BJ (cell line): ENCODE results near the gene NFATC3. TPM values are rescaled to one million over a fixed set of nuclear protein-coding genes. Genes with fewer than 3 reads are reported as not detected.

Experiments used
- CTCF ChIA-PET: fragments of 350-600 bp; formaldehyde crosslinking; extraction: SDS; loops from one replicate; lab custom pipeline; 2021; ENCODE audit warnings: antibody characterized with exemption, inconsistent platforms; lab: Yijun Ruan, JAX
- POLR2A ChIA-PET: fragments of 300-600 bp; sonication (Branson Sonifier 250); formaldehyde crosslinking; extraction: SDS; loops from one replicate; lab custom pipeline; 2021; ENCODE audit warnings: antibody characterized with exemption; lab: Charles Lee
- DNase-seq: peaks from one replicate; pipeline ENCODE4 v3.0.0-alpha.2; 2011; ENCODE audit warnings: low read depth
- H3K27me3 ChIP-seq: 2 replicates; pipeline ENCODE4 v1.6.0; 2011; ENCODE audit warnings: low read length; ENCODE audit not compliant: control insufficient read depth, insufficient read depth
- H3K36me3 ChIP-seq: 2 replicates; pipeline ENCODE4 v1.5.1; 2011; ENCODE audit warnings: low read length; ENCODE audit not compliant: control insufficient read depth, insufficient read depth
- H3K4me3 ChIP-seq: 2 replicates; pipeline ENCODE4 v1.5.1; 2011; ENCODE audit warnings: low read depth, mild to moderate bottlenecking, control low read depth, low read length
- polyA plus RNA-seq: library from polyadenylated mRNA; depleted of rRNA; stranded (reverse); fragments of >200 nt; gene quantifications from 2 replicates; pipeline ENCODE4 v1.2.3, GENCODE V29; 2011; rRNA removed
- small RNA-seq: library from RNA; depleted of rRNA; stranded (forward); fragments of <200 nt; gene quantifications from one replicate; pipeline ENCODE3, GENCODE V24; 2012; ENCODE audit warnings: low replicate concordance, low read depth; ENCODE audit not compliant: insufficient read length
- TF ChIP-seq, protein P1 (sequence below): IDR thresholded peaks from 2 replicates; pipeline ENCODE4 v1.5.1; 2011; ENCODE audit warnings: low read depth, mild to moderate bottlenecking, control low read depth, inconsistent platforms, low read length, moderate library complexity; ENCODE audit not compliant: insufficient read depth

NFATC3 gene
- polyA plus RNA-seq, 1 experiment, result 10.5 TPM

GRCh38 chr16:68275611-68276191 lies 190.5 kb downstream of the NFATC3 start:
- ChIA-PET CTCF (interaction anchor here (0.6 to 1.4 kb wide), 2 partner anchors 13 to 14 kb away, joined by 3 to 4 read pairs; no protein-coding TSS in a partner anchor), POLR2A (no interaction called here)

DNA sequence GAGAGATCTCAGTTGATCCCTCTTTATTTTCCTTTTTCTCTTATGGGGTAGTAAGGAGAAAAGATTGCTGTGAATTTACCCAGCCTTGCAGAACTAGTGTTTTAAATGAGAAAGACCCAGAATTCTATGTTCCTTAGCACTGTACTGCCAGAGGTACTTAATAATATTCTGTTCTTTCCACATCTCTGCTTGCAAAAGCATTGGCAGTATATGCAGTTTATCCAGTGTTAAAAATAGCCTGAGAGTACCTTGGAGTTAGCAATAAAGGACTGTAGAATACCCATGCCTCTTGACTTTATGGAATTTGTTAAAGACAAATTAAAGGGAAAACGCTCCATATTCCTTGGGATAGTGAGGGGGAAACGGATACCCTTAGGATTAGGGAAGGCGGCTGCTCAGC lies 191.1 kb downstream of the NFATC3 start:
- no peak overlapping the region for H3K4me3 ChIP-seq
- ChIA-PET CTCF (interaction anchor here (1.4 kb wide), 1 partner anchor 14 kb away, joined by 4 read pairs; no protein-coding TSS in a partner anchor), POLR2A (no interaction called here)
- H3K36me3 ChIP-seq, result peaks cover 8% of the 10 kb centered on the region
- TF ChIP-seq, protein P1, sequence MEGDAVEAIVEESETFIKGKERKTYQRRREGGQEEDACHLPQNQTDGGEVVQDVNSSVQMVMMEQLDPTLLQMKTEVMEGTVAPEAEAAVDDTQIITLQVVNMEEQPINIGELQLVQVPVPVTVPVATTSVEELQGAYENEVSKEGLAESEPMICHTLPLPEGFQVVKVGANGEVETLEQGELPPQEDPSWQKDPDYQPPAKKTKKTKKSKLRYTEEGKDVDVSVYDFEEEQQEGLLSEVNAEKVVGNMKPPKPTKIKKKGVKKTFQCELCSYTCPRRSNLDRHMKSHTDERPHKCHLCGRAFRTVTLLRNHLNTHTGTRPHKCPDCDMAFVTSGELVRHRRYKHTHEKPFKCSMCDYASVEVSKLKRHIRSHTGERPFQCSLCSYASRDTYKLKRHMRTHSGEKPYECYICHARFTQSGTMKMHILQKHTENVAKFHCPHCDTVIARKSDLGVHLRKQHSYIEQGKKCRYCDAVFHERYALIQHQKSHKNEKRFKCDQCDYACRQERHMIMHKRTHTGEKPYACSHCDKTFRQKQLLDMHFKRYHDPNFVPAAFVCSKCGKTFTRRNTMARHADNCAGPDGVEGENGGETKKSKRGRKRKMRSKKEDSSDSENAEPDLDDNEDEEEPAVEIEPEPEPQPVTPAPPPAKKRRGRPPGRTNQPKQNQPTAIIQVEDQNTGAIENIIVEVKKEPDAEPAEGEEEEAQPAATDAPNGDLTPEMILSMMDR, result no peak
- DNase-seq, result no peak
- no peaks in the 10 kb centered on the region for H3K27me3 ChIP-seq

More at GRCh38 chr16:68275611-68276191, 190.5 kb downstream of the NFATC3 start:
- TF ChIP-seq, protein P1, result no peak
- H3K4me3 ChIP-seq, result no peak overlapping the region
- no peaks in the 10 kb centered on the region for H3K27me3 ChIP-seq
- H3K36me3 ChIP-seq, result peaks cover 8% of the 10 kb centered on the region
- no peak for DNase-seq

Small RNA genes within 50 kb of the gene (small RNA-seq; reads per million reads assigned to genes)
- gene RF00019, result not detected
- not detected for gene RF00554

Other genes starting within 250 kb of the NFATC3 start
- gene THAP11, start 243.1 kb upstream of the NFATC3 start, polyA plus RNA-seq, result 20.1 and 25.8 TPM in 2 replicates
- gene NUTF2, start 238.4 kb upstream of the NFATC3 start, polyA plus RNA-seq, result 173 and 230 TPM in 2 replicates
- 26.2 and 42.4 TPM in 2 replicates for gene CENPT, start 237.7 kb upstream of the NFATC3 start, polyA plus RNA-seq
- gene EDC4, start 212.3 kb upstream of the NFATC3 start, polyA plus RNA-seq, result 19.9 and 27.4 TPM in 2 replicates
- gene NRN1L, start 200.5 kb upstream of the NFATC3 start, polyA plus RNA-seq, result 0.22 and 0.27 TPM in 2 replicates
- 26.0 and 45.5 TPM in 2 replicates for gene PSKH1, start 192.1 kb upstream of the NFATC3 start, polyA plus RNA-seq
- 0.15 and 0.58 TPM in 2 replicates for gene CTRL, start 153.5 kb upstream of the NFATC3 start, polyA plus RNA-seq
- gene PSMB10, start 148.5 kb upstream of the NFATC3 start, polyA plus RNA-seq, result 24.8 and 29.1 TPM in 2 replicates
- gene LCAT, start 141.2 kb upstream of the NFATC3 start, polyA plus RNA-seq, result 7.9 and 13.6 TPM in 2 replicates
- 64.4 and 115 TPM in 2 replicates for gene SLC12A4, start 116.7 kb upstream of the NFATC3 start, polyA plus RNA-seq
- gene DPEP3, start 104.9 kb upstream of the NFATC3 start, polyA plus RNA-seq, result not detected in 2 replicates
- 0.10 and 0.25 TPM in 2 replicates for gene DPEP2, start 85.9 kb upstream of the NFATC3 start, polyA plus RNA-seq
- not detected in 2 replicates for gene DPEP2NB, start 69.5 kb upstream of the NFATC3 start, polyA plus RNA-seq
- 8.1 and 10.1 TPM in 2 replicates for gene DDX28, start 62.1 kb upstream of the NFATC3 start, polyA plus RNA-seq
- 12.9 and 18.3 TPM in 2 replicates for gene DUS2, start 62.1 kb upstream of the NFATC3 start, polyA plus RNA-seq
- 0.04 TPM in 2 replicates for gene ESRP2, start 150.8 kb downstream of the NFATC3 start, polyA plus RNA-seq
- 23.9 and 39.2 TPM in 2 replicates for gene PLA2G15, start 160.0 kb downstream of the NFATC3 start, polyA plus RNA-seq
- gene SLC7A6, start 179.2 kb downstream of the NFATC3 start, polyA plus RNA-seq, result 45.7 and 51.2 TPM in 2 replicates
- 5.3 and 6.9 TPM in 2 replicates for gene SLC7A6OS, start 225.6 kb downstream of the NFATC3 start, polyA plus RNA-seq
- 24.0 and 40.0 TPM in 2 replicates for gene PRMT7, start 225.6 kb downstream of the NFATC3 start, polyA plus RNA-seq